Measurements from ENCODE around the gene AP5Z1. TPM values are rescaled to one million over a fixed set of nuclear protein-coding genes. Genes with fewer than 3 reads are reported as not detected.

The AP5Z1 gene
- total RNA-seq, 1 donor = 35.5 TPM

DNA sequence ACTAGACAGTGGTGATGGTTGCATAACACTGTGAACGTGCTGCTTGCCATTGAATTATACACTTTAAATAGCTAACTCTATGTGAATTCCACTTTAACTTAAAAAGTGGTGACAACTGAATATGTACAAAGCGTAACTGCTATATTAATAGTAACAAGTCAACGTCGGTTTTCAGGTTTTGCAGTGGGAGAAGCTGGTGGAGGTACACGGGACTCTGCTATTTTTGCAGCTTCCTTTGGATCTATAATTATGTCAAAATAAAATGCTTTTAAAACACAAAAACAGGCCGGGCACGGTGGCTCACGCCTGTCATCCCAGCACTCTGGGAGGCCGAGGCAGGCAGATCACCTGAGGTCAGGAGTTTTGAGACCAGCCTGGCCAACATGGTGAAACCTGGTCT lies 21.0 kb downstream of the AP5Z1 start:
- no peak for DNase-seq (ENCODE audit: low read depth)
- no peak overlapping the region for H3K4me3 ChIP-seq (ENCODE audit: low read depth, low read length)
- TF ChIP-seq, protein P1, sequence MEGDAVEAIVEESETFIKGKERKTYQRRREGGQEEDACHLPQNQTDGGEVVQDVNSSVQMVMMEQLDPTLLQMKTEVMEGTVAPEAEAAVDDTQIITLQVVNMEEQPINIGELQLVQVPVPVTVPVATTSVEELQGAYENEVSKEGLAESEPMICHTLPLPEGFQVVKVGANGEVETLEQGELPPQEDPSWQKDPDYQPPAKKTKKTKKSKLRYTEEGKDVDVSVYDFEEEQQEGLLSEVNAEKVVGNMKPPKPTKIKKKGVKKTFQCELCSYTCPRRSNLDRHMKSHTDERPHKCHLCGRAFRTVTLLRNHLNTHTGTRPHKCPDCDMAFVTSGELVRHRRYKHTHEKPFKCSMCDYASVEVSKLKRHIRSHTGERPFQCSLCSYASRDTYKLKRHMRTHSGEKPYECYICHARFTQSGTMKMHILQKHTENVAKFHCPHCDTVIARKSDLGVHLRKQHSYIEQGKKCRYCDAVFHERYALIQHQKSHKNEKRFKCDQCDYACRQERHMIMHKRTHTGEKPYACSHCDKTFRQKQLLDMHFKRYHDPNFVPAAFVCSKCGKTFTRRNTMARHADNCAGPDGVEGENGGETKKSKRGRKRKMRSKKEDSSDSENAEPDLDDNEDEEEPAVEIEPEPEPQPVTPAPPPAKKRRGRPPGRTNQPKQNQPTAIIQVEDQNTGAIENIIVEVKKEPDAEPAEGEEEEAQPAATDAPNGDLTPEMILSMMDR (IDR thresholded peaks at IDR 0.05; ENCODE audit: insufficient read depth, low read length) = no peak

DNA sequence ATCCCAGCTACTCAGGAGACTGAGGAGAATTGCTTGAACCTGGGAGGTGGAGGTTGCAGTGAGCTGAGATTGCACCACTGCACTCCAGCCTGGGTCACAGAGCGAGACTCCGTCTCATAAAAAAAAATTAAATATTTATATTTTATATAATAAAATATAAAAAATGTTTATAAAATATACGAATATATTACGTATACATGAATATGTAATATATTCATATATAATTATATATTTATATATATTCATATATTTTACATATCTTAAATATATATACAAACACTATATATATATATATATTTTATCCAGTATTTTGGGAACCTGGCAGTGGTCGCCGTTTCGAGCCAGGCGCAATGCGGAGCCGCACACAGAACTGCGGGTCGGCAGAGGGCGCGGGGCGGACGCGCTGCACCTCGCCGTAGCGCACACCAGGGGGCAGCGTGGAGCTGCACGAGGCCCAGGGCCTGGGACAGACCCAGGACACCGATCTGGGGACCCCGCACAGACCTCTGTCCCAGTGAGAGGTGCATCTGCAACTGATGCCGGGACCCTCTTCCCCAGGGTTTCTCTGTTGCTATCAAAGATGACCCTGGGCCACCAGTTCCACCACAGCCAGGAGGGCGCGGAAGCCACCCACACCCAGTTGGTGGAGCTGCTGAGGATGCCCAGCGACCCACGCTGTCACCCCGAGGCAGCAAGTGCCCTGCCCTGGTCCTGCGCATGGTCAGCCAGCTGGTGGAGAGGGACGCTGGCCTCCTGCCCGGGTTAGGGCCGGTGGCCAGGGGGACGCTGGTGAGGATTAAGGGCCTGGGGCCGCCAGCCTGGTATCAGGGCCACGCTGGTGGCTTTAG lies 22.7 kb downstream of the AP5Z1 start:
- DNase-seq (ENCODE audit: low read depth) = peak; percentile 37
- TF ChIP-seq, protein P1 (IDR thresholded peaks at IDR 0.05; ENCODE audit: insufficient read depth, low read length) = peak; percentile 87
- H3K4me3 ChIP-seq (ENCODE audit: low read depth, low read length) = no peak overlapping the region

DNA sequence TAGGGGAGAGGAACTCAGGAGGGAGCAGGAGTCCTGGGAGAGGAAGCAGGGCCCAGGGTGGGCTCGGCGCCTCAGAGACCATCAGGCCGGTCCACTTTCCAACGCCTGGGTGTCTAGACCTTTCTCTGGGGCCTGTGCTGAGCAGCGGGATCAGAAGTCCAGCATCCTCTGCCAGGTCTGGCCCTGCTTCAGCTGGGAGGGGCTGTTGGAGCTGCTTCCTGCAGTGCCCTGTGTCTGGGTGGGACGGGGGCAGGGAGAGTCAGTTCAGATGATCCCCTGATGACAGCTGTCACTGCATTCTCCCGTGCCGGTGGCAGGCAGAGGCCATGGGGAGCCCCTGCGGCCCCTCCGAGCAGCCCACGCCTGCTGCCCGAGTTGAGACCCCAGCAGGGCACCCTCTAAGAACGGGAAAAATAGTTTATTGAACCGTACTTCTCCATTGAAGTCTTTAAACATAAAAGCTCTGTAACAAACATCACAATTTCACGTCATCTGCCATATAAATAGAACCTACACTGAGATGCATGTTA lies 23.3 kb downstream of the AP5Z1 start:
- TF ChIP-seq, protein P1 (IDR thresholded peaks at IDR 0.05; ENCODE audit: insufficient read depth, low read length) = no peak
- DNase-seq (ENCODE audit: low read depth) = no peak
- H3K4me3 ChIP-seq (ENCODE audit: low read depth, low read length) = no peak overlapping the region

DNA sequence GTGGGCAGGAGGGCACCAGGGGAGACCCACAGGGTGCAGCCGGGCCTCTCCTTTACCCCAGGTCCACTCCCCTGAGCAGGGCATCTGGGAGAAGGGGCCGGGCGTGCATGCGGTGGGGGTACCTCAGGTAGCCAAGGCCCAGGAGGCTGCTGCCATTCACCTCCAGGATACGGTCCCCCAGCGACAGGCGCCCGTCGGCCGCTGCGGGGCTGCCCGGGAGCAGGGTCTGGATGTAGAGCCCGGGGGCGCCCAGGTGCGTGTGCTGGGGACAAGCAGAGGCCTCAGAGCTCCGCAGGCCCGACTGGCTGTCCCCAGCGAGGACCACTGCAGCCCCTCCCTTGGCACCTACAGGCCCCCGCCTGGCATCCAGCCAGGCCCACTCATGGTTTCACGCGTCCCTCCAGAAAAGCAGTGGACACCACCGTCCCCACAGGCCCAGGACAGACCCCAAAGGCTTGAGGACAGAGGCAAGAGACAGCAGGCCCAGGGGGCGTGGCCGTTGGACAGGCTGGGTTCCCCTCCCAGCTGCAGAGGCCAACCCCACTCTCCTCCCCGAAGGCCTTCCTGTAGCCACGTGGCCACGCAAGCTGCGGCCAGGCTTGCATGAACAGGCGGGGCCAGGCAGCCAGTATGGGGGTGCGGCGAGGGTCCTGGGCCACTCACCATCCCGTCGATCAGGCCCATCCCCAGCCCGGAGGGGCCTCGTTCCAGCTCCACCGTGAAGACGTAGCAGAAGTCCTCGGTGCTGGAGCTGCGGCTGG lies 24.3 kb downstream of the AP5Z1 start:
- DNase-seq (ENCODE audit: low read depth) = peak; percentile 28
- H3K4me3 ChIP-seq (ENCODE audit: low read depth, low read length) = no peak overlapping the region
- TF ChIP-seq, protein P1 (IDR thresholded peaks at IDR 0.05; ENCODE audit: insufficient read depth, low read length) = no peak

DNA sequence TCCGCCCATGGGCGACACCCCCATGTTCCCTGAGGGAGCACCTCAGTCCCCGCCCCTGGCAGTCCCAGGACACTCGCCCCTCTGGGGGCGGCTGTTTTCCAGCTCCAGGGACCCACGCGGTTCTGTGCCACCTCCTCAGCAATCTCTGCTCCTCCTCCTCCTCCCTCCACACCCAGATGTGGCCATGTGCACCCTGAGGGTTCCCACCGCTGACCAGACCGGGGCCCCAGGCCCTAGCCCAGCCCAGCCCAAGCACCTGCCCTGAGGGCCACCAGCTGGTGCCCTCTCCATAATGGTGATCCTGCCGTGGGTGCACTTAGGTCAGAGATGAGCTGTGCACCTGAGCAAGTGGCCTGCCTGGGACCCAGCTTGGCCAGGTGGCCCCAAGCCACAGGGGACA lies 25.1 kb downstream of the AP5Z1 start:
- no peak for DNase-seq (ENCODE audit: low read depth)

More for the DNA sequence above, 25.1 kb downstream of the AP5Z1 start:
- TF ChIP-seq, protein P1 (IDR thresholded peaks at IDR 0.05; ENCODE audit: insufficient read depth, low read length) = no peak
- no peak overlapping the region for H3K4me3 ChIP-seq (ENCODE audit: low read depth, low read length)
